ENCODE data around the gene IKZF3.
A peak's percentile ranks its signal among the peaks of the same experiment; 100 is the strongest.

IKZF3 gene

DNA sequence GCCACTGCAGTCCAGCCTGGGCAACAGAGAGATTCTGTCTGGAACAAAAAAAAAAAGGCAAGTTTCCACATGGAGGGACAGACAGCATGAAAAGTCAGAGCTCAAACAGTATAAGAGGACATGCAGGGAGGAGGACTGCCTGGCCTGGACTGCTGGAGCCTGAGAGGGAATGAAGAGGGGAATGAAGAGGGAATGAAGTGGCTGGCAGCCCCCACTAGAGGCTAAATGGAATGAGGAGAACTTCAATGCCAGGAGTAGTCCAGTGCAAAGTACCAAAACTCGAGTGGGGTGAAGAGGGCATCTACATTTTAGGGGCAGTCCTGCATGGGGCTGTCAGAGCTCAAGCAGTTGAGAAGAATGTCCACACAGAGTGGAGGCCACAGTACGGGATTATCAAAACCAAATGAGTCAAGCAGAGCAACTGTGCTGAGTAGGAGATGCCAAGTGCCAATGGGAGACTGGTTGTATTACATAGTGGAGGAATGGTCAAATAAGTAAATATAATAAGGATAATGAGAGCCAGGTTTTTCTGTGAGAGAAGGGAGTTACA lies 22.9 kb downstream of the IKZF3 start:
- no peak overlapping the region for H4K8ac ChIP-seq (ENCODE audit: low read depth, low read length)

DNA sequence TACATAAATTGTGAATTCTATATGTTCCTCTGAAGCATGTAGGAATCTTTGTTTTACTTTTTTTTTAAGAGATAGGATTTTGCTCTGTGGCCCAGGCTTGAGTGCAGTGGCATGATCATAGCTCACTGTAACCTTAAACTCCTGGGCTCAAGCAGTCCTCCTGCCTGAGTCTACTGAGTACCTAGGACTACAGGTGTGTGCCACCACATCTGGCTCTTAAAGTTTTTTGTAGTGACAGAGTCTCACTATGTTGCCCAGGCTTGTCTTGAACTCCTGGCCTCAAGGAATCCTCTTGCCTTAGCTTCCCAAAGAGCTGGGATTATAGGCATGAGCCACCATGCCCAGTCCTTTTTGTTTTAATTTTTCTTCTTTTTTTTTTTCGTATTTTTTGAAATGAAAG lies 25.3 kb downstream of the IKZF3 start:
- H3K4me1 ChIP-seq (ENCODE audit: control insufficient read depth, low read depth, low read length) = no peaks in the 10 kb centered on the region
- no peak overlapping the region for H3K56ac ChIP-seq (ENCODE audit: low read length)
- H3K27me3 ChIP-seq (ENCODE audit: insufficient read depth, low read length, poor library complexity) = no peaks in the 10 kb centered on the region
- no peak for DNase-seq
- no peak overlapping the region for H4K5ac ChIP-seq (ENCODE audit: low read length)
- no peaks in the 10 kb centered on the region for H3K36me3 ChIP-seq (ENCODE audit: control insufficient read depth, insufficient read depth, low read length)
- no peak overlapping the region for H3K18ac ChIP-seq (ENCODE audit: low read length)
- H3K4me2 ChIP-seq (ENCODE audit: low read length) = no peak overlapping the region
- H3K79me2 ChIP-seq (ENCODE audit: control insufficient read depth, insufficient read depth, low read length) = no peaks in the 10 kb centered on the region
- no peak overlapping the region for H2AK5ac ChIP-seq (ENCODE audit: low read length)
- no peaks in the 10 kb centered on the region for H3K79me1 ChIP-seq (ENCODE audit: low read length)
- H3K27ac ChIP-seq (ENCODE audit: low read depth, low read length) = no peak overlapping the region
- WGBS (ENCODE audit: extremely low coverage, insufficient coverage, low lambda C conversion rate) = no CpG with 5 or more reads among the region's 1 CpG
- H2BK5ac ChIP-seq (ENCODE audit: low read length) = no peak overlapping the region
- H3K9ac ChIP-seq (ENCODE audit: low read length) = no peak overlapping the region
- H4K8ac ChIP-seq (ENCODE audit: low read depth, low read length) = no peak overlapping the region
- no peak overlapping the region for H2BK120ac ChIP-seq (ENCODE audit: low read depth, low read length)
- no peak overlapping the region for H3K23ac ChIP-seq (ENCODE audit: low read length)
- no peak overlapping the region for H3K4ac ChIP-seq (ENCODE audit: low read depth, low read length)
- no peak overlapping the region for H3K4me3 ChIP-seq (ENCODE audit: low read length)
- no peak overlapping the region for H2BK15ac ChIP-seq (replicated peaks; ENCODE audit: low read depth)

More for the DNA sequence above, 22.9 kb downstream of the IKZF3 start:
- no CpG with 5 or more reads among the region's 2 CpGs for WGBS (ENCODE audit: extremely low coverage, insufficient coverage, low lambda C conversion rate)
- DNase-seq = no peak
- Histone ChIP-seq H2AK5ac (ENCODE audit: low read length) (no peak overlapping the region), H4K5ac (ENCODE audit: low read length) (no peak overlapping the region), H3K27me3 (ENCODE audit: insufficient read depth, low read length, poor library complexity) (no peaks in the 10 kb centered on the region), H3K56ac (ENCODE audit: low read length) (no peak overlapping the region), H3K4ac (ENCODE audit: low read depth, low read length) (no peak overlapping the region), H3K23ac (ENCODE audit: low read length) (no peak overlapping the region), H3K79me1 (ENCODE audit: low read length) (no peaks in the 10 kb centered on the region), H3K4me2 (ENCODE audit: low read length) (no peak overlapping the region), H2BK5ac (ENCODE audit: low read length) (no peak overlapping the region), H3K9ac (ENCODE audit: low read length) (no peak overlapping the region), H3K27ac (ENCODE audit: low read depth, low read length) (no peak overlapping the region), H3K4me1 (ENCODE audit: control insufficient read depth, low read depth, low read length) (no peaks in the 10 kb centered on the region), H3K36me3 (ENCODE audit: control insufficient read depth, insufficient read depth, low read length) (no peaks in the 10 kb centered on the region), H3K79me2 (ENCODE audit: control insufficient read depth, insufficient read depth, low read length) (no peaks in the 10 kb centered on the region), H2BK120ac (ENCODE audit: low read depth, low read length) (no peak overlapping the region), H3K4me3 (ENCODE audit: low read length) (no peak overlapping the region), H2BK15ac (replicated peaks; ENCODE audit: low read depth) (no peak overlapping the region), H3K18ac (ENCODE audit: low read length) (no peak overlapping the region)

DNA sequence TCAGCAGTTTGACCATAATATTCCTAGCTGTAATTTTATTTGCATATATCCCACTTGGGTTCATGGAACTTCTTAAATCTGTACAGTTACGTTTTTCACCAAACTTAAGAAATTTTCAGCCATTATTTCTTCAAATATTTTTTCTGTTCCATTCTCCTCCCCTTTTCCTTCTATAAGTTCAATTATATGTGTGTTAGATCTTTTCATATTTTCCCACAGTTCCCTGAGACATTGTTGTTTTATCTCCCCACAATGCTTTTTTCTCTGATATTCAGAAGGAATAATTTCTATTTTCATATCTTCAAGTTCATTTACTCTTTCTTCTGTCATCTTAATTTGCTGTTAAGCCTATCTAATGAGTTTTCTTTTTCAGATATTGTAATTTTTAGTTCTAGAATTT lies 26.1 kb downstream of the IKZF3 start:
- no peak overlapping the region for H3K4ac ChIP-seq (ENCODE audit: low read depth, low read length)
- no peaks in the 10 kb centered on the region for H3K27me3 ChIP-seq (ENCODE audit: insufficient read depth, low read length, poor library complexity)
- H2BK120ac ChIP-seq (ENCODE audit: low read depth, low read length) = no peak overlapping the region
- DNase-seq = no peak
- H2AK5ac ChIP-seq (ENCODE audit: low read length) = no peak overlapping the region
- H3K79me2 ChIP-seq (ENCODE audit: control insufficient read depth, insufficient read depth, low read length) = no peaks in the 10 kb centered on the region
- H4K8ac ChIP-seq (ENCODE audit: low read depth, low read length) = no peak overlapping the region
- no CpG with 5 or more reads among the region's 1 CpG for WGBS (ENCODE audit: extremely low coverage, insufficient coverage, low lambda C conversion rate)
- no peak overlapping the region for H3K56ac ChIP-seq (ENCODE audit: low read length)
- H3K4me1 ChIP-seq (ENCODE audit: control insufficient read depth, low read depth, low read length) = no peaks in the 10 kb centered on the region
- no peak overlapping the region for H4K5ac ChIP-seq (ENCODE audit: low read length)
- H3K9ac ChIP-seq (ENCODE audit: low read length) = no peak overlapping the region
- no peak overlapping the region for H3K4me3 ChIP-seq (ENCODE audit: low read length)
- no peak overlapping the region for H3K4me2 ChIP-seq (ENCODE audit: low read length)
- H3K18ac ChIP-seq (ENCODE audit: low read length) = no peak overlapping the region
- H3K27ac ChIP-seq (ENCODE audit: low read depth, low read length) = no peak overlapping the region
- H2BK5ac ChIP-seq (ENCODE audit: low read length) = no peak overlapping the region
- H3K23ac ChIP-seq (ENCODE audit: low read length) = no peak overlapping the region
- no peaks in the 10 kb centered on the region for H3K79me1 ChIP-seq (ENCODE audit: low read length)
- no peaks in the 10 kb centered on the region for H3K36me3 ChIP-seq (ENCODE audit: control insufficient read depth, insufficient read depth, low read length)
- H2BK15ac ChIP-seq (replicated peaks; ENCODE audit: low read depth) = no peak overlapping the region

DNA sequence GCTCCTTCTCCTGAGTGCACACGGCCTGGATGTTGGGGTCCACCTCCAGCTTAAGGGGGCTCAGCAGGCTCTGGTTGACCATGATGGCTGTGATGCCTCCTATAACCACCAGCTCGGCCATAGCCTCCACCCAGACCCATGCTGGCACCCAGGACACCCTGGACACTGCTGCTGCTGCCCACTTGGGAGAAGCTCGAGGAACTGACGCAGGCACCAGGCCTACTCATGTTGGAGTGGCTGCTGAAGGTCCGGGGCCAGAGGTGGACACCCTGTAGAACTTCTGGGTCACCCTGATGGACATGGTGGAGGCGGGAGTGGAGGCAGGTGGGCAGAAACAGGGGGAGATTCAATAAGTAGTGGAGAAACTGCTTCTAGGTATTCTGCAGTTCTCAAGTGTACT lies 28.0 kb downstream of the IKZF3 start:
- Histone ChIP-seq H3K9ac (ENCODE audit: low read length) (no peak overlapping the region), H3K79me1 (ENCODE audit: low read length) (no peaks in the 10 kb centered on the region), H3K36me3 (ENCODE audit: control insufficient read depth, insufficient read depth, low read length) (no peaks in the 10 kb centered on the region), H3K4me2 (ENCODE audit: low read length) (no peak overlapping the region), H3K27me3 (ENCODE audit: insufficient read depth, low read length, poor library complexity) (no peaks in the 10 kb centered on the region), H4K8ac (ENCODE audit: low read depth, low read length) (no peak overlapping the region), H3K4me1 (ENCODE audit: control insufficient read depth, low read depth, low read length) (no peaks in the 10 kb centered on the region), H3K56ac (ENCODE audit: low read length) (no peak overlapping the region), H3K4me3 (ENCODE audit: low read length) (no peak overlapping the region), H3K18ac (ENCODE audit: low read length) (no peak overlapping the region), H2BK120ac (ENCODE audit: low read depth, low read length) (no peak overlapping the region), H3K79me2 (ENCODE audit: control insufficient read depth, insufficient read depth, low read length) (no peaks in the 10 kb centered on the region), H3K23ac (ENCODE audit: low read length) (no peak overlapping the region), H3K27ac (ENCODE audit: low read depth, low read length) (no peak overlapping the region), H2BK15ac (replicated peaks; ENCODE audit: low read depth) (no peak overlapping the region), H2BK5ac (ENCODE audit: low read length) (no peak overlapping the region), H2AK5ac (ENCODE audit: low read length) (no peak overlapping the region), H4K5ac (ENCODE audit: low read length) (no peak overlapping the region), H3K4ac (ENCODE audit: low read depth, low read length) (no peak overlapping the region)
- DNase-seq = no peak
- no CpG with 5 or more reads among the region's 6 CpGs for WGBS (ENCODE audit: extremely low coverage, insufficient coverage, low lambda C conversion rate)

DNA sequence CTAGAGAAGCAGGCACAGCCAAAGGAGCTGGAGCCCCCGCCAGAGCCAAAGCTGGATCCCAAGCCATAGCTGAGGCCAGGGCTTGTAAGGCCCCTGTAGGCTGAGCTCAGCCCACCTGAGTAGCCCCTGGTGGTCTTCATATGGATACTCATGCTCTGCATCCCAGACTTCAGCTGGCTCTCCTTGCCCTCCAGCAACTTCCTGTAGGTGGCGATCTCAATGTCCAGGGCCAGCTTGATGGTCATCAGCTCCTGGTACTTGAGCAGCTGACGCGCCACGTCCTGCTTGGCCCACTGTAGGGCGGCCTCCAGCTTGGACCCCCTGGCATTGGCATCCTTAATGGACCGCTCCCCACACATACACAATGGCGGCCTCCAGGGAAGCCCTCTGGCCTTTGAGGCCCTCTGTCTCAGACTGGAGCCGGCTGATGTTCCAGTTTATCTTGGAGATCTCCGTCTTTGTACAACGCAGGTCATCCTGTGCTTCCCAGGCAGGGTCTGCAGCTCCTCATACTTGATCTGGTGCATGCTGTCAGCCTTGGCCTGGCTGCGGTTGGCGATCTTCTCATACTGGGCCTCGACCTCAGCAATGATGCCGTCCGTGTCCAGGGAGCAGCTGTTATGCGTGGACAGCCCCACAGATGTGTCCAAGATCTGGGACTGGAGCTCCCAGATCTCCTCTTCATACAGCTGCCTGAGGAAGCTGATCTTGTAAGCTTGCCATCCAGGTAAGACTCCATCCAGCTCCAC lies 28.9 kb downstream of the IKZF3 start:
- no peak overlapping the region for H3K4ac ChIP-seq (ENCODE audit: low read depth, low read length)
- no peak overlapping the region for H2BK15ac ChIP-seq (replicated peaks; ENCODE audit: low read depth)
- no peaks in the 10 kb centered on the region for H3K79me1 ChIP-seq (ENCODE audit: low read length)
- H3K56ac ChIP-seq (ENCODE audit: low read length) = no peak overlapping the region
- DNase-seq = peak; percentile 27
- H3K79me2 ChIP-seq (ENCODE audit: control insufficient read depth, insufficient read depth, low read length) = no peaks in the 10 kb centered on the region
- H3K9ac ChIP-seq (ENCODE audit: low read length) = no peak overlapping the region
- H3K4me1 ChIP-seq (ENCODE audit: control insufficient read depth, low read depth, low read length) = no peaks in the 10 kb centered on the region
- H2AK5ac ChIP-seq (ENCODE audit: low read length) = no peak overlapping the region
- no CpG with 5 or more reads among the region's 17 CpGs for WGBS (ENCODE audit: extremely low coverage, insufficient coverage, low lambda C conversion rate)
- no peak overlapping the region for H4K8ac ChIP-seq (ENCODE audit: low read depth, low read length)
- H3K27ac ChIP-seq (ENCODE audit: low read depth, low read length) = no peak overlapping the region
- H2BK120ac ChIP-seq (ENCODE audit: low read depth, low read length) = no peak overlapping the region
- H4K5ac ChIP-seq (ENCODE audit: low read length) = no peak overlapping the region
- no peak overlapping the region for H3K18ac ChIP-seq (ENCODE audit: low read length)
- H3K27me3 ChIP-seq (ENCODE audit: insufficient read depth, low read length, poor library complexity) = no peaks in the 10 kb centered on the region
- H2BK5ac ChIP-seq (ENCODE audit: low read length) = no peak overlapping the region
- H3K36me3 ChIP-seq (ENCODE audit: control insufficient read depth, insufficient read depth, low read length) = no peaks in the 10 kb centered on the region
- no peak overlapping the region for H3K4me3 ChIP-seq (ENCODE audit: low read length)
- no peak overlapping the region for H3K23ac ChIP-seq (ENCODE audit: low read length)
- no peak overlapping the region for H3K4me2 ChIP-seq (ENCODE audit: low read length)

DNA sequence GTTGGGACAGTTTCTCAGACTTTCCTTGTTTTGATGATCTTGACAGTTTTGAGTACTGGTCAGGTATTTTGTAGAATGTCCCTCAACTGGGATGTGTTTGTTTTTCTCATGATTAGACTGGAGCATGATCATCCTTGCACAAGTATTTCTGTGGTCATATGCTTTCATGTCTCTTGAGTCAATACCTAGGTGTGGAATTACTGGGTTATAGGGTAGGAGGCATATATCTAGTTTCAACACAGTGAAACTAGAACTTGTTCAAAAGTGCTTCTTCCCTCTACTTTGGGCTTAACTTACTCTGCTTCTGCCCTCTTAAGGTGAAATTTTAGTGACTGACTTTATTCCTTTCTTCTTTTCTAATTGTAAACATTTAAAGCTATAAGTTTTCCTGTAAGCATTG lies 30.1 kb downstream of the IKZF3 start:
- Histone ChIP-seq H2AK5ac (ENCODE audit: low read length) (no peak overlapping the region), H3K27ac (ENCODE audit: low read depth, low read length) (no peak overlapping the region), H3K4me2 (ENCODE audit: low read length) (no peak overlapping the region), H2BK5ac (ENCODE audit: low read length) (no peak overlapping the region), H3K4ac (ENCODE audit: low read depth, low read length) (no peak overlapping the region), H3K79me1 (ENCODE audit: low read length) (no peaks in the 10 kb centered on the region), H3K4me3 (ENCODE audit: low read length) (no peak overlapping the region), H3K9ac (ENCODE audit: low read length) (no peak overlapping the region), H2BK15ac (replicated peaks; ENCODE audit: low read depth) (no peak overlapping the region), H3K18ac (ENCODE audit: low read length) (no peak overlapping the region), H2BK120ac (ENCODE audit: low read depth, low read length) (no peak overlapping the region), H3K4me1 (ENCODE audit: control insufficient read depth, low read depth, low read length) (no peaks in the 10 kb centered on the region), H3K23ac (ENCODE audit: low read length) (no peak overlapping the region), H3K56ac (ENCODE audit: low read length) (no peak overlapping the region), H3K27me3 (ENCODE audit: insufficient read depth, low read length, poor library complexity) (no peaks in the 10 kb centered on the region), H4K8ac (ENCODE audit: low read depth, low read length) (no peak overlapping the region), H3K36me3 (ENCODE audit: control insufficient read depth, insufficient read depth, low read length) (no peaks in the 10 kb centered on the region), H4K5ac (ENCODE audit: low read length) (no peak overlapping the region), H3K79me2 (ENCODE audit: control insufficient read depth, insufficient read depth, low read length) (no peaks in the 10 kb centered on the region)
- no peak for DNase-seq

Data from mesendoderm (in vitro differentiated cells).